ENCODE data around the gene BRSK1.

Gene BRSK1

DNA sequence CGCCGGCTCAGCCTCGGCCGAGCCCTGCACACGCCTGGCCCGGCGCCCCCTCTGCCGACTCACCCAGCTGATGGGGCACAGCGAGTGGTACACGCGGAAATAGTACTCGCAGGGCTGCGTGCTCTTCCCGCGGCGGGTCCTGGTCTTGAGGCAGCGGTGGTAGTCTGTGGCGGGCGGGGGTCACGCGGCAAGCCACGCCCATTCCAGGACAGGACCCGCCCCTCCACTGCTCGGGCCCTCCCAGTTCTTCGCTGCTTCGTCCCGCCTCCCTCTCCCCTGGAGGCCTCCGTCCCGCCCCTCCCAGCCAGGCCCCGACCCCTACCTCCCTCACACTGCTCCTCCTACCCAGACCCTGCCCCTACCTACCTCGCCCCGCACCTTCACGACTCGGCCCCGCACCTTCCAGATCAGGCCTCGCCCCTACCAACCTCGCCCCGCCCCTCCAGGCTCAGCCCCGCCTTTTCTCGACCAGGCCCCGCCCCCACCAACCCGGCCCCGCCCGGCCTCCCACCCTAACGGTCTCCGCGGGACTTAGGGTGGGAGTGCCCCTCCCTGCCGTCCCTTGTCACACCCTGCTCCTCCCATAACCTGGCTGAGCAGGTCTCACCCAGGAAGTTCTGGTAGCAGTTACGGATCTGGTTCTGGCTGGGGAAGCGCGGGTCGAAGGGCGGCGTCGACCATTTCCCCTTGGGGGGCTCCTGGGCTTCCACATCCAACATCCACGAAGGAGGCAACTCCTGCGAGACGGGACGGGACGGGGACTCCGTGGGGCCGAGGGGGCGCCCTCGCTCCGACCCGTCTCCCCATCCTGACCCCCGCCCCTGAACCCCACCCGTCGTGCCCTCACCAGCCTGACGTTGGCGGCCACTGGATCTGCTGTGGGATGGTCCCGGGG lies 70.3 kb downstream of the BRSK1 start:
- TF ChIP-seq CTCF (IDR thresholded peaks at IDR 0.05; ENCODE audit: low read depth, low read length, missing control alignments): no peak
- no peak for DNase-seq (ENCODE audit: low read depth)
- in situ Hi-C loops (cut with HindIII; ENCODE audit: low sequenced_read_pairs): loop anchor here (5.0 to 10.0 kb wide), 3 partner anchors 38 to 251 kb away; partner anchors contain the start of genes ZNF524 and ZNF865
- H3K4me3 ChIP-seq (ENCODE audit: low read depth, low read length): peak overlapping the region; percentile 43

DNA sequence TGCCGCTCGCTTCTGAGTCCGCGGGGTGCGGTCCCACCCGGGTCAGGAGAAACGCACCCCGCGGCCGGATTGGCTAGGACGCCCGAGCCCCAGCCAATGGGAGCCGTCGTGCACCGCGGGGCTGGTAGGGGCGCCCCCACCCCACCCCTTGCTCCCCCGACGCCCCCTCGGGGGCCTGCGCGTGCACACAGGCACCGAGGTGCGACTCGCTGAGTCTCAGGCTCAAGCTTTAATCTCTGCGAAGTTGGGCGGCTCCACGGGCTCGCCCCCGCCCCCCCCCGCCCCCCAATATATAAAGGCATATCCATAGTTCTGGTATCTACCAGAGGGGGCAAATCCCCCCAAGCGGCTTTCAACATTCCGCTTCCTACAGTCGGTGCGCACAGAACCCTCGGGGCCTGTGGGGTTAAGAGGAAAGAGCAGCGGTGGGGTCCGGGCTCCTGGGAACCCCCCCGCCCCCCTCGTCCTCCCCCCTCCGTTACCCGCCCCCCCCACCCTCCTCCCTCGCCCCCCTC lies 71.0 kb downstream of the BRSK1 start, which contains the start of gene COX6B2:
Gene COX6B2, minus strand, starts transcription at position 22 of the 515 bp plus-strand sequence. CDS start 198 bp downstream, outside the sequence.
- in situ Hi-C loops (cut with HindIII; ENCODE audit: low sequenced_read_pairs): loop anchor here (5.0 to 10.0 kb wide), 3 partner anchors 38 to 250 kb away; partner anchors contain the start of genes ZNF524 and ZNF865
- TF ChIP-seq CTCF (IDR thresholded peaks at IDR 0.05; ENCODE audit: low read depth, low read length, missing control alignments): no peak
- DNase-seq (ENCODE audit: low read depth): no peak
- H3K4me3 ChIP-seq (ENCODE audit: low read depth, low read length): peak within 1 kb of the TSS; percentile 43

DNA sequence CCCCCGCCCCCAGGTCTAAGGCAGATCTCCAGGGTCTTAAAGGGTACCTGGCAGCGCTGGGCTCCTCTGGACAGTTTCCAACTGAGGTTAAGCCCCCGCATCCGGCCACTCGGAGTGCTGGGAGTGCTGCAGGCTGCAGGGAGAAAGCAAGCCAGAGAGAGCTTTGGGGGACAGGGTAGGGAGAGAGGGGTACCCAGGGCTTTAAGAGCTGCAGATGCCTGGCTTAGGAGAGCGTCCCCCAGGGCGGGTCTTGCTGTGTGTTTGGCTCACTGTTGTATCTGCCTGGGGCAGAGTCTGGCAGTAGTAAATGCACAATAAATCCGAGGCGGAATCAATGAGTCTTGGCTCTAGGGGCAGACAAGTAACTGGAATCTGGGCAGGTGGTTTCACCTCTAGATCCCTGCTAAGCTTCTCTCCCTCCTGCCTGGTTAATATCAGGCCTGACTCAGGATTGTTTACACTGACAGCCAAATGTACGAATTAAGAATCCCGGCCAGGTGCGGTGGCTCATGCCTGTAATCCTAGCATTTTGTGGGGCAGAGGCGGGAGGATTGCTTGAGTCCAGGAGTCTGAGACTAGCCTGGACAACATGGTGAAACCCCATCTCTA lies 71.5 kb downstream of the BRSK1 start:
- no peak for DNase-seq (ENCODE audit: low read depth)
- H3K4me3 ChIP-seq (ENCODE audit: low read depth, low read length): no peak overlapping the region
- TF ChIP-seq CTCF (IDR thresholded peaks at IDR 0.05; ENCODE audit: low read depth, low read length, missing control alignments): no peak
- in situ Hi-C loops (cut with HindIII; ENCODE audit: low sequenced_read_pairs): loop anchor here (10.0 kb wide), 2 partner anchors 181 to 249 kb away; partner anchors contain the start of genes ZNF524 and ZNF865

GRCh38 chr19:55358493-55358892 lies 74.7 kb downstream of the BRSK1 start:
- H3K4me3 ChIP-seq (ENCODE audit: low read depth, low read length): no peak overlapping the region
- no peak for DNase-seq (ENCODE audit: low read depth)
- no peak for TF ChIP-seq CTCF (IDR thresholded peaks at IDR 0.05; ENCODE audit: low read depth, low read length, missing control alignments)
- in situ Hi-C loops (cut with HindIII; ENCODE audit: low sequenced_read_pairs): loop anchor here (10.0 kb wide), 2 partner anchors 184 to 246 kb away; partner anchors contain the start of genes ZNF524 and ZNF865

DNA sequence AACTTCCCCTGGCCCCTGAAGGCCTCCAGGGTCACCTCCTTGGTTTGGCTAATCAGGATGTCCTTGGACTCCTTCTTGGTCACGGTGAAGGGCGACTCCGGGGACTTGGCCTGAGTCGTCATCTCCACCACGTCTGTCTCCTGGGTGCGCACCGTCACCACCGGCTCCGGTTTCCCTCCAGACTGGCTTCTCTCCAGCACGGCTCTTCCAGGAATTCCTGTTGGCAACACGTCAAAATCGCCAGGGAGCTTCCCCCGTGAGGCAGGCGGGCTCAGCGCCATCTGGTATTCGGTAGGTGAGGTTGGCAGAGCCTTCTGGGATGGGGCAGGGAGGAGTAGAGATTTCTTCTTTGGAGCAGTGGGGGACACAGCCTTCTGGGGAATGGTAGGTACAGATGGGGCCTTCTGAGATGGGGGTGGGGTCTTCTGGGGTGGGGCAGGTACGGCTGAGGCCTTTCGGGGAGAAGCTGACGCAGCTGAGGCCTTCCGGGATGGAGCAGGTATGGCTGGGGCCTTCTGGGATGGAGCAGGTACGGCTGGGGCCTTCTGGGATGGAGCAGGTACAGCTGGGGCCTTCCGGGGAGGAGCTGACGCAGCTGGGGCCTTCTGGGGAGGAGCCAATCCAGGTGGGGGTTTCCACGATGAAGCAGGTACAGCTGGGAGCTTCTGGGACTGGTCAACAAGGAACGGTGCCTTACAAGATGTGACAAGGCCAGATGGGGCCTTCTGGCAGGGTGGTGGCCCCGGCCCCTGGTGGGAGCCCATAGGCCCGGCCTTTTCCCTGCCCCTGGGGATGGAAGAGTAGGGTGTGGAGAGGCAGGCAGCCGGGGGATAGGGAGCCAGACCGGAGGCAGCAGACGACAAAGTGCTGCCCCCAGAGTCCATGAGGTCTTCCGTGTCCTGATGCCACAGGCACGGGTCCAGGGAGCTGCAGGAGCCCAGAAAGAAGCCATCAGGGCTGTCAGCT lies 75.4 kb downstream of the BRSK1 start:
- DNase-seq (ENCODE audit: low read depth): no peak
- in situ Hi-C loops (cut with HindIII; ENCODE audit: low sequenced_read_pairs): loop anchor here (10.0 kb wide), 2 partner anchors 184 to 246 kb away; partner anchors contain the start of genes ZNF524 and ZNF865
- no peak overlapping the region for H3K4me3 ChIP-seq (ENCODE audit: low read depth, low read length)
- no peak for TF ChIP-seq CTCF (IDR thresholded peaks at IDR 0.05; ENCODE audit: low read depth, low read length, missing control alignments)

Measured in astrocyte of the cerebellum (primary cell).